ENCODE measurements around the gene FAM50B. TPM values are rescaled to one million over a fixed set of nuclear protein-coding genes. Genes with fewer than 3 reads are reported as not detected.
A peak's percentile ranks its signal among the peaks of the same experiment; 100 is the strongest.

The FAM50B gene
- total RNA-seq, 1 donor = 6.0 TPM

DNA sequence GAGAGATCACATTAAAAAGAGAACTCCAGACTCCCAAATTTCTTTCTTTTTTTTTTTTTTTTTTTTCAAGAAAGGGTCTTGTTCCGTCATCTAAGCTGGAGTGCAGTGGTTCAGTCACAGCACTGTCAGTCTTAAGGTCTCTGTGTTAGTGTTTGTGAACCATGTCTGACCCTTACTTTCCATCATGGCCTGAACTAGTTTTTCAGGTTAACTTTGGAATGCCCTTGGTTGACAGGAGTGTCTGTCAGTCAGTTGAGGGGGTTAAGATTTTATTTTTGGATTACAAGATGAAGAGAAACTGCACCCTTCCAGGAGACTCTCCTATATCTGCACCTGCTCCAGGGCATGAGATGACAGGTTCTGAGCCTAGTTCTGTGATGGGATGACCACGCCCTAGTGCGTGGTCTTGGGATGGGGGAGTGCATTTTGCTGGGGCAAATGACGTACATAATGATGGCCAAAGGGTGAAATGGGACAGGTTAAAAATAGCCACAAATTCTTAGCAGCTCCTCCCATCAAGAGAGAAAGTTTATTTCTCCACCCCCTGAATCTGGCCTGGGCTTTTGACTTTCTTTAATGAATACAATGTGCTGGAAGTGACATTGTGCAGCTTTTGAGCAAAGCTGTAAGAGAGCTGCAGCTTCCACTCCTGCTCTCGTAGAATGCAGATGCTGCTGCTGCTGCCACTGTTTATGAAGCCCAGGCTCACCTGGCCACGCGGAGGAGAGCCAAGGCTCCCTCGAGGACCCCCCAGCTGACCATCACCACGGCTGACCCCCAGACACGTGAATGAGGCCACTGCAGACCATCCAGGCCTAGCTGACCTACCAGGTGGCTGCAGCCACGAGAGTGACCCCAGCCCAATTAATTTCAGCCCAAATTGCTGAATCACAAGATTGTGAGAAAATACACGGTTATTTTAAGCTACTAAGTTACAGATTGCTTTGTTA, 29.7 kb upstream of the FAM50B start:
- DNase-seq (ENCODE audit: low read depth) = peak; percentile 56
- TF ChIP-seq, protein P1, sequence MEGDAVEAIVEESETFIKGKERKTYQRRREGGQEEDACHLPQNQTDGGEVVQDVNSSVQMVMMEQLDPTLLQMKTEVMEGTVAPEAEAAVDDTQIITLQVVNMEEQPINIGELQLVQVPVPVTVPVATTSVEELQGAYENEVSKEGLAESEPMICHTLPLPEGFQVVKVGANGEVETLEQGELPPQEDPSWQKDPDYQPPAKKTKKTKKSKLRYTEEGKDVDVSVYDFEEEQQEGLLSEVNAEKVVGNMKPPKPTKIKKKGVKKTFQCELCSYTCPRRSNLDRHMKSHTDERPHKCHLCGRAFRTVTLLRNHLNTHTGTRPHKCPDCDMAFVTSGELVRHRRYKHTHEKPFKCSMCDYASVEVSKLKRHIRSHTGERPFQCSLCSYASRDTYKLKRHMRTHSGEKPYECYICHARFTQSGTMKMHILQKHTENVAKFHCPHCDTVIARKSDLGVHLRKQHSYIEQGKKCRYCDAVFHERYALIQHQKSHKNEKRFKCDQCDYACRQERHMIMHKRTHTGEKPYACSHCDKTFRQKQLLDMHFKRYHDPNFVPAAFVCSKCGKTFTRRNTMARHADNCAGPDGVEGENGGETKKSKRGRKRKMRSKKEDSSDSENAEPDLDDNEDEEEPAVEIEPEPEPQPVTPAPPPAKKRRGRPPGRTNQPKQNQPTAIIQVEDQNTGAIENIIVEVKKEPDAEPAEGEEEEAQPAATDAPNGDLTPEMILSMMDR (IDR thresholded peaks at IDR 0.05; ENCODE audit: insufficient read depth, low read length) = no peak
- no peak overlapping the region for H3K4me3 ChIP-seq (ENCODE audit: low read depth, low read length)

DNA sequence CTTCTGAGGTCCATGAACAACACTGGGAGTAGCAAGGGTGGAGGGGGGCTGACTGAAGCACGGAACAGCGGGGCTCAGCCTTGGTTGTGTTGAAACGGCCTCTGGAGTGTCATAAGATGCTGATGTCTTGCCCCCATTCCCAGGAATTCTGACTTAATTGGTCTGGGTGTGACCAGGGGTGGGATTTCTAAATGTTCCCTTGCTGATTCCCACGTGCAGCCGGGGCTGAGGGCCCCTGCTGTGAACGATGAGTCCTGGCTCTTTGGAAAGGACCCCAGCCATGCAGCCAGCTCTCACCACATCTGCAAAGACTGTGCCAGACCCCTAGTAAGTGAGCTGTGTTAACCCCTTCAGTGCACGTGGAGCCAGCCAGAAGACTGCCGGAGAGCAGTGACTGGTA, 28.6 kb upstream of the FAM50B start:
- TF ChIP-seq, protein P1 (IDR thresholded peaks at IDR 0.05; ENCODE audit: insufficient read depth, low read length) = no peak
- no peak for DNase-seq (ENCODE audit: low read depth)
- H3K4me3 ChIP-seq (ENCODE audit: low read depth, low read length) = no peak overlapping the region

DNA sequence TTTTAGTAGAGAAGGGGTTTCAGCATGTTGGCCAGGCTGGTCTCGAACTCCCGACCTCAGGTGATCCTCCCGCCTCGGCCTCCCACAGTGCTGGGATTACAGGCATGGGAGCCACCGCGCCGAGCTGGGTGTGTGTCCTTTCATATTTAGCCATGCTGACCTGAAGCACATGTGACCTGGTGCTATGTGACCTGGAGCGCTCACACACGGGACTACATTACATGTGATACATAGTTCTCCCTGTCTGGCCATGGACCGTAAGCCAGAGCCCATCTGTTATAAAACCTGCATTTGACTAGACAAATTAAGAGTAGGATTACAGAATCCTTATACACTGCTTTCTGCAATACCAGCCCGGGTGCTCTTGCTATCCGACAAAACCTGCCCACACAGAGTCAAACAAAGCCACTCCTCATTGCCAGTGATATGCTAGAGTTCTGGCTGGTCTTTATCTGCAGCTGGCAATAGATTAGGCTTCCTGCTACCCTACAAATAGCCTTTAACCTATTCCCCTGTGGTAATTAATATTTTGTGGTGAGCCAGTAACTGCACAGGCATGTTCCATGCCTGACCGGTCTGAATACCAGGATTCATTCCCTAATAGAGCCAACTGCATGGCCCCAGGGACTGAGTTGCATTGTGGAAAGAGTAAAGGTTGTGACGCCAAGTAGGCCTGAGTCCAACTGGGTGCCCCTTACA, 26.3 kb upstream of the FAM50B start:
- H3K4me3 ChIP-seq (ENCODE audit: low read depth, low read length) = no peak overlapping the region
- peak; percentile 65 for DNase-seq (ENCODE audit: low read depth)
- TF ChIP-seq, protein P1 (IDR thresholded peaks at IDR 0.05; ENCODE audit: insufficient read depth, low read length) = no peak

DNA sequence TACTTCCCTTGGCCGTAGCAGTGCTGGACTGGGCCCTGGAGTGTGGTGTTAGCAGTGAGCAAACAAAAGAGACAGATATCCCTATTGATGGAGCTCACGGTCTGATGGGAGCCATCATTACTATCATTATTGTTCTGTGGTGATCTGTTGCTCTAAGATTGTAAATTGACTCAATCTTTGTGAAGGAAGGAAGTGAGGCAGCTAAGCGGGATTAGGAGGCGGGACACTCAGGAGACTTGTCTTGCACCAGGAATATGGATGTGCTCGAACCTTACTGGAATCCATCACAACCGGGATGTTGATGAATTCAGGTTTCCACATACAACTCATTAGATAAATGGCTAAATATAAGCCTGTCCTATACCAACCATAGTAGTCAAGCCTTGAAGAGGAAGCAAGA, 25.5 kb upstream of the FAM50B start:
- H3K4me3 ChIP-seq (ENCODE audit: low read depth, low read length) = no peak overlapping the region
- no peak for DNase-seq (ENCODE audit: low read depth)
- TF ChIP-seq, protein P1 (IDR thresholded peaks at IDR 0.05; ENCODE audit: insufficient read depth, low read length) = no peak

DNA sequence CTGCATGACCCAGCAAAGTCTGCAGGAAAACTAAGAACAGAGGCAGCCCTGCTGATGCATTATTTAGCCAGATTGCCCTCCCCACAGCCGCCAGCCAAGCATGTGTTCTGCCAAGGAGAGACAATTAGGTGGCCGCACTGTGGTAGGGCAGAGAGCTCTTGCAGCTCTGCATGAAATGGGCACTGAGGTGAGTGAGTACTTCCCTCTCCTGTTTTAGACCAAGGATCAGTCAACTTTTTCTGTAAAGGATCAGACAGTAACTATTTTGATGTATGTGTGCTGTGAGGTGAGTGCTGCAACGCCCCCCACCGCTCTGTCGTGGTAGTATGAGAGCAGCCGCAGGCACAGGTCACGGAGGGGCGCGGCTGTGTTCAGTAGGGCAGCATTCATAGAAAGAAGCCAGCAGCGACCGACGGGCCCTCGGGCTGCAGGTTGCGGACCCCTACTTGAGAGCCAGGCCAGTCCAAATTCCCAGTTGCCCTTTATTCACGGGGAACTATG, 23.8 kb upstream of the FAM50B start:
- TF ChIP-seq, protein P1 (IDR thresholded peaks at IDR 0.05; ENCODE audit: insufficient read depth, low read length) = peak; percentile 53
- DNase-seq (ENCODE audit: low read depth) = peak; percentile 58
- peak overlapping the region; percentile 55 for H3K4me3 ChIP-seq (ENCODE audit: low read depth, low read length)

DNA sequence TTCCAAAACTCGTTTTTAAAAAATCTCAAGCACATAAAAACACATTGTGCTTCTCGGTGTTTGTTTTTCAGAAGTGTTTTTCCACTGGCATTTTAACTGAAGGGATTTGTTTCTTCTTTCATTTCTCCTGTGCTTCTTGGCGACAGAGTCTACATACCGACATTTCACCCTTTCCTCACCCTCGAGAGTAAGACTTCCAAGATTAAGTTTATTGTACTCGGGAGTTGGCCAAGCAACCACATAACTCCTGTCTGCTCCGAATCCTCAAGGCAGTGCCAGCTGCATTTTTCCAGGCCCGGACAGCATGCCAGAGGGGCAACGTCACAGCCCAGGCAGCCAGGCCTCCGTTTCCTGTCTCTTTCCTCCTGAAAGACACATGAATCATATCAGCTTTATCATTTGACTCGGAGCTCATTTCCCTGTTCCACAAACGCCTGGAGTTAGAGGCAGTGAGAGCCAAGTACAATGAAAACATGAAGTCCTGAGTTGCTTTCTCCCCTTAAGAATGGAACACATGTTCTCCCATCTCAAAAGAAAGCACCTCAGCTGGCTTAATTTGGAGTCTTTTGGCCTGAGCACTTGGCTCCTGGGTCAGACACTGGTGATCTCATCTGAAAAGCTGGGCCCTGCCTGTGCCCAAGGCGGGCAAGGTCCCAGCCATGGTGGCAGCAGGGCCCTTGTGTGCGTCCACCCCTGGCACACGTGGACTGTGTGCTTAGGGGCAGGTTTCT, 23.2 kb upstream of the FAM50B start:
- DNase-seq (ENCODE audit: low read depth) = peak; percentile 100
- H3K4me3 ChIP-seq (ENCODE audit: low read depth, low read length) = peak overlapping the region; percentile 55
- TF ChIP-seq, protein P1 (IDR thresholded peaks at IDR 0.05; ENCODE audit: insufficient read depth, low read length) = no peak
